Measurements from ENCODE around the gene PLSCR5.

PLSCR5 gene

DNA sequence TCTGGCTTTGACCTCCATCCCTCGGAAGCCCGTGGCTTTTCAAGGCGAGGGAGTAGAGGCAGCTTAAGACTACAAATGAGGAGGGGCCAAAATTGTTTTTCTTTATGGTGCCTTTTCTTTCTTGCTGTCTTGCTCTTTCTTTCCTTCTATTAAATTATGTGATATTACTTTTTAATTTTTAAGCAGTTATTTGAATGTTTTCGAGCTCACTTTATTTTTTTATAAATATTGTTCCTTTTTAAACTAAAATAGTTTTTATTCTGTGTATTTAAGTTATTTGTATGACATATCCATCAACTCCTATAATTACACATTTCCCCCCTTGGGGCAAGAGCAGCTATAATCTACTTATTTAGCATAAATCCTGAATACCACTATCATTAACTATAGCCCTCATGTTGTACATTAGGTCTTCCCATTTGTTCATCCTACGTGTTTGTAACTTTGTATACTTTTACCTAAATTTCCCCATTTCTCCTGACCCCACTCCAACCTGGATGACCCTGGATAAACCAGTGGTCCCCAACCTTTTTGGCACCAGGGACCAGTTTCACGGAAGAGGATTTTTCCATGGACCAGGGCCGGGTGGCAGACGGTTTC is 60.1 kb downstream of the PLSCR5 start:
- DNase-seq (ENCODE audit: low spot score) = no peak

GRCh38 chr3:146544002-146544928 is 60.9 kb downstream of the PLSCR5 start, which contains the start of gene PLSCR1:
Gene PLSCR1 (minus strand): TSS chr3:146544607. CDS start chr3:146536552, 8,055 bp downstream.
- no peak for FAIRE-seq
- DNase-seq (ENCODE audit: low spot score) = peak; percentile 90

More for the DNA sequence above, 60.1 kb downstream of the PLSCR5 start:
- no peak for FAIRE-seq

DNA sequence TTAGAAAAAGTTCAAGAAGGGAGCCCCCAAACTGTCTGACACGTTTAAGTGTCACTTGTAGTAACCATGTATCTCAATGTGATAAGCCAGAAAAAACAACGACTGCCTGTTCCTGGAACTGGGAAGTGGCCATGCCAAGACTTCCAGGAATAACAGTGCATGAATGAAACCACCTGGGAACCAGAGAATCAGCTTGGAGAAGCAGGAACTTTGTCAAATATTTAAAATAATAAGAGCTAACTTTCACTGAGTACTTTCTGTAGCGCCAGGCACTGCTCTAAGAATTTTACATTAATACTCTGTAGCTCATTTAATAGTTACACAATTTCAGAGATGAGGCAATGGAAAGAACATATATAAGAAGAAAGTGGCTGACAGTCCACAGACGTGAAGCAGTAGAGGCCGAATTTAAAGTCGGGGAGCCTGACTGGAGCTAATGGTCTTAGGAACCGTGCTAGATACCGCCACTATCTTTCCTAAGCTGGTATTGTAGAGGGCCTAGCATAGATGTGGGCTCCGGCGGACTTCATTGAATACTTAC is 61.6 kb downstream of the PLSCR5 start:
- FAIRE-seq (no peak), DNase-seq (ENCODE audit: low spot score) (no peak)

DNA sequence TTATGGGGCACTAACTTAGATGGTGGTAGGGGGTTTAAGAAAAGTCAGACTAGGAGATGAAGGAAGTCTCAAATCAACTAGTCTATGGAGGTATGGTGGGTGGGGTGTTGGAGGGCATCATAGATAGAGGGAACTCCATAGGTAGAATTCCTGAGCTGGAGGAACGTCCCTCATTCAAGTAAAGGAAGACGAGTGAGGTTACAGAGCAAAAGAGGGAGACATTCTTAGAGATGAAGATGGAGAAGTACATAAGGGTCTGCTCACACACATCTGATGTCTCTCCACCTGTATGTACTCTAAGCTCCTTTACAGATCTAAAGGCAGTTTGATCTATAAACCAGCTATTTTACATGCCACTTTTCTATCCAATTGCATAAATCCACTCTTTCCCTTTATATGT is 62.2 kb downstream of the PLSCR5 start:
- FAIRE-seq = no peak
- no peak for DNase-seq (ENCODE audit: low spot score)

- DNase-seq (ENCODE audit: low spot score) = no peak
- FAIRE-seq = no peak
Observed at GRCh38 chr3:146542179-146542578, 63.0 kb downstream of the PLSCR5 start.

GRCh38 chr3:146540978-146541377 is 64.2 kb downstream of the PLSCR5 start:
- FAIRE-seq (no peak), DNase-seq (ENCODE audit: low spot score) (no peak)

DNA sequence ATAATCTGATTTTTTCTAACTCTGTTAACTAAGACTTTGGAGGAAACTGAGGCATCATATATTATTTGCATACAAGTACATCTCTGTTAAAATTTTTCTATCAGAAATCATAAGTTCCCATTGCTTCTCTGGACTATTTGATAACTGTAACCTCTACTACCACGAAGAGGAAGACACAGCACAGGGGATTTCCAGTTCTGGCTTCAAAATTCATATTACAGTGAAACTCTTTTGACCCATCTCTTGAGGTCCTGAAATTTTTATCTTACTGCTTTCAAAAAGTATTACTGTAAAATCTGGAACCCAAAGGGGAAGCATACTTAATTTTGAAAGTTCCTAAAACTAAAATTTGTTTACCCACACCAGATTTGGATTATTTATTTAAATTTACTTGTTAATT is 64.9 kb downstream of the PLSCR5 start:
- FAIRE-seq (no peak), DNase-seq (ENCODE audit: low spot score) (no peak)

DNA sequence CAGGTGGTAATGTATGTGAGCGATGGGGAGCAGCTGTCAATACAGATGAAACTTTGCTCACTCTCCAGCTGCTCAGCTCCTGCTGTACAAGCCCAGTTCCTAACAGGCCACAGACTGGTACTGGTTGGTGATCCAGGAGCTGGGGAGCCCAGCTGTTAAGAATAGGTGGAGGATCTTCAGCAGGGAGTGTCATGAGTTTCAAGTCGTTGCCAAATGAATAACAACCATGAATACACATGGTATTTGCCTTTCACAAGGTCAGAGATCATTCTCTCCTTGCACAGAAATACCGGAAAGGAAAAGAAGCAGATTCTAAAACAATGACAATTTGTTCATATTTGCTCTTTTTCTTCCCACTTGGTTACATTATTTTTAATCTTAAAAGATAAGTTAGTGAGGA is 65.8 kb downstream of the PLSCR5 start:
- FAIRE-seq (no peak), DNase-seq (ENCODE audit: low spot score) (no peak)

DNA sequence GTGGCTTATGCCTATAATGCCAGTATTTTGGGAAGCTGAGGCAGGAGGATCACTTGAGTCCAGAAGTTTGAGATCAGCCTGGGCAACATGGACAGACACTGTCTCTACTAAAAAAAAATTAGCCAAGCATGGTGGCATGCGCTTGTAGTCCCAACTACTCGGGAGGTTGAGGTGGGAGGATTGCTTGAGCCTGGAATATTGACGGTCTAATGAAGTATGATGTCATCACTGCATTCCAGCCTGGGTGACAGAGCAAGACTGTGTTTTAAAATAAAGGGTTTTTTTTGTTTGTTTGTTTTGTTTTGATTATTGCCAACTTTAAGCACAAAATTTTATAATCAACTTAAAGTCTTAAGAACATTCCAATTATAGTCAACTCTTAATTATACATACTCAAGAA is 67.5 kb downstream of the PLSCR5 start:
- FAIRE-seq (no peak), DNase-seq (ENCODE audit: low spot score) (no peak)

GRCh38 chr3:146536681-146537080 is 68.5 kb downstream of the PLSCR5 start:
- DNase-seq (ENCODE audit: low spot score) (no peak), FAIRE-seq (no peak)
